ENCODE measurements around the gene TBXT. TPM values are rescaled to one million over a fixed set of nuclear protein-coding genes. Genes with fewer than 3 reads are reported as not detected.

Gene TBXT, protein sequence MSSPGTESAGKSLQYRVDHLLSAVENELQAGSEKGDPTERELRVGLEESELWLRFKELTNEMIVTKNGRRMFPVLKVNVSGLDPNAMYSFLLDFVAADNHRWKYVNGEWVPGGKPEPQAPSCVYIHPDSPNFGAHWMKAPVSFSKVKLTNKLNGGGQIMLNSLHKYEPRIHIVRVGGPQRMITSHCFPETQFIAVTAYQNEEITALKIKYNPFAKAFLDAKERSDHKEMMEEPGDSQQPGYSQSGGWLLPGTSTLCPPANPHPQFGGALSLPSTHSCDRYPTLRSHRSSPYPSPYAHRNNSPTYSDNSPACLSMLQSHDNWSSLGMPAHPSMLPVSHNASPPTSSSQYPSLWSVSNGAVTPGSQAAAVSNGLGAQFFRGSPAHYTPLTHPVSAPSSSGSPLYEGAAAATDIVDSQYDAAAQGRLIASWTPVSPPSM
- total RNA-seq, result not detected
- long read RNA-seq, donor 1, result 0 reads
- long read RNA-seq, donor 2, result 0 reads

DNA sequence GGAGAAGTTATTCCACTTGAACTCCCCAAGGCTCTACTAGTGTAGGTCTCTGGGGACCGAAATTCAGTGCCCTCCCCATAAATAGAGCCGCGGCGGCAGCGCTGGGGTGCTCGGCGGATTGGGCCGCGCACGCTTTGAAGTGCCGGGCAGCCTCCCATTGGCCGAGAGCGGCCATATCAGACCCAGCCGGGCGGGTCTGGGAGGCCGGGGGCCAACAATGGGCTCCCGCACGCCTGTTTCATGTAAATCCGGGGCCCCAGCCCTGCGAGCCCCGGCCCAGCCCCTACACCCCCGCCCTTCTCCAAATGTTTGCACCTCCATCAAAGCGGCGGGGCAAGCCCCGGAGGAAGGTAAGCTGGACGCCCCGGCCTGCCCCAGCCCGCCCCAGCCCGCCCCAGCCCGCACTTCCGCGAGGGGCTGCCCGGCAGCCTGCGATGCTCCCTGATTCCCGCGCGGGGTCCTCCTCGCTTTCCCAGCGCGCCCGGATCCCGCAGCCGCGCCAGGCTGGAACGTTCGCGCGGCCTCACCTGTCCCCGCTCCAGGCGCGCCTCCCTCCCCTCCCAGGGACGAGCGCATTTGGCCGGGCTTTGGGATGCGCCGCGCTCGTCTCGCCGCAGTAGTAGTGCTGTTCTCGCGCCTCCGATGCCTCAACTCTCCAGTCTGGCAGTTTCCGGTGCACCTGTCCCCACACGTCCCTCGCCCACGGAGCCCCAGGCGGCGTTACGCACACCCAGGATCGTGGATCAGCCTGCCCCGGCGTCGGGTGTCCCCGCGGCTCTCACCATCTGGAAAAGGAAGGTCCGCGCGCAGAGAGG, at the start of gene TBXT:
Gene TBXT, minus strand, starts transcription at position 51 of the 815 bp plus-strand sequence. CDS start 260 bp downstream, outside the sequence.
- no peak for DNase-seq
- Histone ChIP-seq H3K36me3 (ENCODE audit: low read depth) (no peaks in the 10 kb centered on the region), H3K4me1 (ENCODE audit: low read depth) (peaks cover 17% of the 10 kb centered on the region), H3K9me3 (no peaks in the 10 kb centered on the region), H3K4me3 (no peak within 1 kb of the TSS)
- TF ChIP-seq, protein P1, sequence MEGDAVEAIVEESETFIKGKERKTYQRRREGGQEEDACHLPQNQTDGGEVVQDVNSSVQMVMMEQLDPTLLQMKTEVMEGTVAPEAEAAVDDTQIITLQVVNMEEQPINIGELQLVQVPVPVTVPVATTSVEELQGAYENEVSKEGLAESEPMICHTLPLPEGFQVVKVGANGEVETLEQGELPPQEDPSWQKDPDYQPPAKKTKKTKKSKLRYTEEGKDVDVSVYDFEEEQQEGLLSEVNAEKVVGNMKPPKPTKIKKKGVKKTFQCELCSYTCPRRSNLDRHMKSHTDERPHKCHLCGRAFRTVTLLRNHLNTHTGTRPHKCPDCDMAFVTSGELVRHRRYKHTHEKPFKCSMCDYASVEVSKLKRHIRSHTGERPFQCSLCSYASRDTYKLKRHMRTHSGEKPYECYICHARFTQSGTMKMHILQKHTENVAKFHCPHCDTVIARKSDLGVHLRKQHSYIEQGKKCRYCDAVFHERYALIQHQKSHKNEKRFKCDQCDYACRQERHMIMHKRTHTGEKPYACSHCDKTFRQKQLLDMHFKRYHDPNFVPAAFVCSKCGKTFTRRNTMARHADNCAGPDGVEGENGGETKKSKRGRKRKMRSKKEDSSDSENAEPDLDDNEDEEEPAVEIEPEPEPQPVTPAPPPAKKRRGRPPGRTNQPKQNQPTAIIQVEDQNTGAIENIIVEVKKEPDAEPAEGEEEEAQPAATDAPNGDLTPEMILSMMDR (IDR thresholded peaks at IDR 0.05), result no peak
- ATAC-seq, result peak; percentile 42
- intact Hi-C loops (cut with DNase I, micrococcal nuclease), result no loop called here

DNA sequence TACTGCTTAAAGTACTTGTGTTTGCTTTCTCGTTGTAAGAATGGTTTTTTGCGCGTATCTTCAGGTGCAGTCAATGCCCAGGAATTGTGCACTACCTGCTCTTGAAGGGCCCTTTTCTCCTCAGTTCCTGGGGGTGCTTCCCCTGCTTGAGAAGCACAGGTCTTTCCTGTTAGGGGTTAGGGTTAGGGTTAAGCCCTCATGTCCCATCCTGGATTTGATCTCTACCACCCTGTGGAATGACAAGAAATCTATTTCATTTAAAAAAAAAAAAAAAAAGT, 39.6 kb upstream of the TBXT start:
- intact Hi-C loops (cut with DNase I, micrococcal nuclease), result no loop called here
- no peaks in the 10 kb centered on the region for H3K4me1 ChIP-seq (ENCODE audit: low read depth)
- ATAC-seq, result no peak

DNA sequence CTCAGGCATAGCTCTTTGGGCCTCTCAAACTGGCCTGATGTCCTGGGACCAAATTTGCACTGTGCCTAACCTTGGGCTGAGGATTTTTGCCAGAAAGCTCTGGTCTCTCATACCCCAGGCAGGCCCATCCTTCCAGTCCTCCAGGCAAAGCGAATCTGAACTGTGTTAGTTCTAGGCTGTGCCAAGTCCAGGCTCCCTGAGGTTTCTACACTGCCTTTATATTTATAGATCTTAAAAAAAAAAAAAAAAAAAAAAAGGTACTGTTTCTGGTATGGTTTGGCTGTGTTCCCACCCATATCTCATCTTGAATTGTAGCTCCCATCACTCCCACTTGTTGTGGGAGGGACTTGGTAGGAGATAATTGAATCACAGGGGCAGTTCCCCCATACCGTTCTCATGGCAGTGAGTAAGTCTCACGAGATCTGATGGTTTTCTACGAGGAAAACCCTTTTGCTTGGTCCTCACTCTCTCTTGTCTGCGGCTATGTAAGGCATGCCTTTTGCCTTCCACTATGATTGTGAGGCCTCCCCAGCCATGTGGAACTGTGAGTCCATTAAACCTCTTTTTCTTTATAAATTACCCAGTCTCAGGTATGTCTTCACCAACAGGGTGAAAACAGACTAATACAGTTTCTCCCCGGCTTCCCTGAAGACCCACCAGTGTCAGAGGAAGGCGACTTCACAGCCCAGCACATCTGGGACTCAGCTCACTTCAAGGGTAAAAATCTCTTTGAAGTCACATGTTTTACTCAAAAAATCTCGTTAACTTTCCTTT, 39.0 kb upstream of the TBXT start:
- intact Hi-C loops (cut with DNase I, micrococcal nuclease), result no loop called here
- Histone ChIP-seq H3K4me1 (ENCODE audit: low read depth) (no peaks in the 10 kb centered on the region), H3K4me3 (no peak overlapping the region), H3K36me3 (ENCODE audit: low read depth) (no peaks in the 10 kb centered on the region), H3K9me3 (no peaks in the 10 kb centered on the region)
- TF ChIP-seq, protein P1 (IDR thresholded peaks at IDR 0.05), result no peak
- no peak for DNase-seq
- no peak for ATAC-seq

More for the DNA sequence above, 39.6 kb upstream of the TBXT start:
- Histone ChIP-seq H3K4me3 (no peak overlapping the region), H3K36me3 (ENCODE audit: low read depth) (no peaks in the 10 kb centered on the region), H3K9me3 (no peaks in the 10 kb centered on the region)
- DNase-seq, result no peak
- TF ChIP-seq, protein P1 (IDR thresholded peaks at IDR 0.05), result no peak

DNA sequence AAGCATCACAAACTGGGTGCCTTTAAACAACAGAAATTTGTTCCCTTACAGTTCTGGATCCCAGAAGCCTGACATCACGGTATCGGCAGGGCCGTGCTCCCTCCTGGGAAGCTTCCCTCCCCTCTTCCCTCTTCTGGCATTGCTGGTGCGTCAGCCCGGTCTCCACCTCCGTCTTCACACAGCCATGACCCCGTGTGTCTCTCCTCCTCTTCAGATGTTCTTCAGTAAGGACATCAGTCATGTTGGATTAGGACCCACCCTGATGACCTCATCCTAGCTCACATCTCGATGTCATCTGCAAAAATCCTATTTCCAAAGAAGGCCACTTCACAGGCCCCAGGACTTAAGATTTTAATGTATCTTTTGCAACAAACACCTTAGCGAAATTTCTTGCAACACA, 38.4 kb upstream of the TBXT start:
- H3K36me3 ChIP-seq (ENCODE audit: low read depth), result no peaks in the 10 kb centered on the region
- intact Hi-C loops (cut with DNase I, micrococcal nuclease), result no loop called here
- H3K4me3 ChIP-seq, result no peak overlapping the region
- DNase-seq (no peak), ATAC-seq (no peak)
- H3K9me3 ChIP-seq, result no peaks in the 10 kb centered on the region
- no peaks in the 10 kb centered on the region for H3K4me1 ChIP-seq (ENCODE audit: low read depth)
- TF ChIP-seq, protein P1 (IDR thresholded peaks at IDR 0.05), result no peak

DNA sequence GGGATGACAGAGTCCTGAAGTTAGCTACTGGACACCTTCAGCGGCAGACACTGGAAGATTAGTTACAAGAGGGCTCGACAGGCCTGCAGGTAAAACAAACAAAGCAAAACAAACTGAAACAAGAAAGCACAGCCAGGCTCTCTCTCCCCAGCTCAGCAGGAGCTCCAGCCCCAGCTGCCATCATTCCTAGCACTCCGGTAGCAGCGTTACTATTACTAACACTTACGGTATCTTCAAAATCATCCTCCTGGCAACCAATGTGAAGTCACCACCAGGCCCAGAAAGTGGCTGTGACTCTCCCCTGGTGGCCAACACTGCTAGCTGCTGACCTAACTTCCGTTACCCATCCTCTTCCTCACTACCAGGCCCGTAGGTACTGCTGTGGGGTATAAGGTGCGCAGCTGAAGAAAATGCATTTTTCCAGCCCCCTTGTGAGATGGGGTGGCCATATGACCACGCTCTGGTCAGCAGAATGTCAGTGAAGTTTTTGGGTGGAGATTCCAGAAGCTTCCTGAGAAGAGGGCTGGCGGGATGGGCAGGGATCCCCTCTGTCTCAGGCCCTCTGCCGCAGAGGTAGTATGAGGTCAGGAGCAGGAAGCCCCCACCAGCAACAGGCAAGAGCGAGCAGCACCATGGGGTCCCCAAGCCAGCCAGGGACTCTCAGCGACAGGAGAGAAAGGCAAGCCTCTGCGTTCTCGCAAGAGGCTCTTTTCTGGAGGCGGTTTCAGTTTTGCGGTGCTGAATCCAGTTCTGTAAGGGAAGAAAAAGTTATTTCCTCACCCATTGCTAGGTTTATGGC, 37.4 kb upstream of the TBXT start:
- no peaks in the 10 kb centered on the region for H3K9me3 ChIP-seq

More for the DNA sequence above, 37.4 kb upstream of the TBXT start:
- Histone ChIP-seq H3K4me3 (no peak overlapping the region), H3K36me3 (ENCODE audit: low read depth) (no peaks in the 10 kb centered on the region), H3K4me1 (ENCODE audit: low read depth) (no peaks in the 10 kb centered on the region)
- ATAC-seq (no peak), DNase-seq (no peak)
- intact Hi-C loops (cut with DNase I, micrococcal nuclease), result no loop called here
- TF ChIP-seq, protein P1 (IDR thresholded peaks at IDR 0.05), result no peak
